Keratinocyte (primary cell): ENCODE results near the gene GIMAP8. TPM values are rescaled to one million over a fixed set of nuclear protein-coding genes. Genes with fewer than 3 reads are reported as not detected.

ENCODE experiments used
- DNase-seq: peaks from one replicate; pipeline ENCODE4 v3.0.0-alpha.2; 2011; ENCODE audit warnings: low read depth, missing footprints, low spot score
- FAIRE-seq: peaks from 2 replicates; lab custom pipeline; 2011; peaks lifted over from hg19 to GRCh38; lab: Jason Lieb, UNC
- H2AFZ ChIP-seq: 2 replicates; pipeline ENCODE4 v1.6.0; 2012; ENCODE audit warnings: low read length, control low read depth, inconsistent platforms; ENCODE audit not compliant: control insufficient read depth
- H3K27ac ChIP-seq: 2 replicates; pipeline ENCODE4 v1.5.1; 2011; ENCODE audit warnings: low read length; ENCODE audit not compliant: control insufficient read depth, insufficient read depth
- H3K27me3 ChIP-seq: 3 replicates; pipeline ENCODE4 v1.6.0; 2011; ENCODE audit warnings: low read length; ENCODE audit not compliant: control insufficient read depth, insufficient read depth; ENCODE audit errors: extremely low read depth
- H3K36me3 ChIP-seq, 2 experiments: 2 replicates in 1 of 2; 3 replicates in 1 of 2; pipeline ENCODE4 v1.5.1; 2011; ENCODE audit warnings: low read length in 2 of 2, mild to moderate bottlenecking in 1 of 2; ENCODE audit not compliant: control insufficient read depth in 2 of 2, insufficient read depth in 2 of 2; ENCODE audit errors: extremely low read depth in 1 of 2
- H3K4me1 ChIP-seq: 3 replicates; pipeline ENCODE4 v1.5.1; 2011; ENCODE audit warnings: low read length; ENCODE audit not compliant: control insufficient read depth, insufficient read depth; ENCODE audit errors: extremely low read depth
- H3K4me2 ChIP-seq: 3 replicates; pipeline ENCODE4 v1.6.0; 2011; ENCODE audit warnings: low read depth, low read length; ENCODE audit not compliant: control insufficient read depth, insufficient read depth; ENCODE audit errors: extremely low read depth
- H3K4me3 ChIP-seq, 3 experiments: fragments of 200-600 bp in 1 of 3; sonication (generic) in 1 of 3; 2 replicates in 2 of 3; 3 replicates in 1 of 3; pipeline ENCODE4 v1.5.1; 2011 to 2016; ENCODE audit warnings: low read length in 3 of 3, mild to moderate bottlenecking in 3 of 3, control low read depth in 2 of 3, inconsistent platforms in 1 of 3, low read depth in 1 of 3, mixed read lengths in 1 of 3, mixed run types in 1 of 3, moderate library complexity in 1 of 3; ENCODE audit not compliant: control insufficient read depth in 2 of 3, insufficient read depth in 2 of 3; ENCODE audit errors: extremely low read depth in 1 of 3
- H3K79me2 ChIP-seq: 2 replicates; pipeline ENCODE4 v1.6.0; 2012; ENCODE audit warnings: low read length; ENCODE audit not compliant: control insufficient read depth, insufficient read depth
- H3K9ac ChIP-seq: 3 replicates; pipeline ENCODE4 v1.6.0; 2011; ENCODE audit warnings: low read length; ENCODE audit not compliant: control insufficient read depth, insufficient read depth; ENCODE audit errors: extremely low read depth
- H3K9me1 ChIP-seq: 3 replicates; pipeline ENCODE4 v1.6.0; 2011; ENCODE audit warnings: low read length; ENCODE audit not compliant: control insufficient read depth, insufficient read depth; ENCODE audit errors: extremely low read depth
- H3K9me3 ChIP-seq: 2 replicates; pipeline ENCODE4 v1.5.1; 2012; ENCODE audit warnings: low read depth, low read length; ENCODE audit not compliant: control insufficient read depth
- H4K20me1 ChIP-seq: 3 replicates; pipeline ENCODE4 v1.6.0; 2011; ENCODE audit warnings: low read length; ENCODE audit not compliant: control insufficient read depth, insufficient read depth; ENCODE audit errors: extremely low read depth
- EZH2 ChIP-seq: IDR thresholded peaks from one replicate; pipeline ENCODE4 v1.6.1; 2012; ENCODE audit warnings: inconsistent platforms, mild to moderate bottlenecking, low read length, moderate library complexity
- dilution Hi-C: fragments of 300-500 bp; cut with MboI; formaldehyde crosslinking; loops from one replicate; pipeline ENCODE4 v1.7.0; 2020; ENCODE audit warnings: low sequenced_read_pairs; ENCODE audit not compliant: extremely low pct_ligation_motif_present
- polyA plus RNA-seq, 5 experiments: library from polyadenylated mRNA; depleted of rRNA in 3 of 5; stranded (reverse) in 3 of 5; stranded (forward) in 1 of 5; unstranded in 1 of 5; fragments of >200 nt; gene quantifications; 1 replicate in 1 of 5; 2 replicates in 3 of 5; 3 replicates in 1 of 5; pipeline versions ENCODE4 v1.2.1 to v1.2.3, GENCODE V29; 2011 to 2012; ENCODE audit warnings: missing spikeins in 2 of 5, low read depth in 1 of 5, low replicate concordance in 1 of 5
- TF ChIP-seq, protein P1 (sequence below), 3 experiments: IDR thresholded peaks in 1 of 3; conservative IDR thresholded peaks in 1 of 3; optimal IDR thresholded peaks in 1 of 3; 2 replicates in 2 of 3; 3 replicates in 1 of 3; pipeline versions ENCODE3 to v1.5.1; 2011; ENCODE audit warnings: low read length in 3 of 3, mild to moderate bottlenecking in 3 of 3, moderate library complexity in 2 of 3, control low read depth in 1 of 3, inconsistent platforms in 1 of 3; ENCODE audit not compliant: insufficient read depth in 2 of 3; ENCODE audit errors: extremely low read depth in 1 of 3

The GIMAP8 gene
- polyA plus RNA-seq, 1 donor (not counting 4 experiments of a cell fraction or from before 2014, with no cell fraction given) = 0.26 TPM

DNA sequence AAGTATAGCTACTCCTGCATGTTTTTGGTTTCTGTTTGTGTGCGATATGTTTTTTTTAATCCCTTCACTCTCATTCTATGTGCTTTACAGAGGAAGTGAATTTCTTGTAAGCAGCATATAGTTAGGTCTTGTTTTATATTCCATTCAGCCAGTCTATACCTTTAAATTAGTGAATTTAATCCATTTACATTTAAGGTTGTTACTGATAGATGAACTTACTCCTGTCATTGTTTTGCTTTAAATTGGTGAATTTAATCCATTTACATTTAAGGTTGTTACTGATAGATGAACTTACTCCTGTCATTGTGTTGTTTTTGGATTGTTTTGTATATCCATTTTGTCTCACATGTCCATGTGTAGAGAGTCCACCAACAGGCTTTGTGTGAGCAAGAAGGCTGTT lies 11.1 kb downstream of the GIMAP8 start:
- Histone ChIP-seq H2AFZ (no peak overlapping the region), H3K4me1 (peaks cover 11% of the 10 kb centered on the region), H3K9ac (no peak overlapping the region), H3K4me3 (no peak overlapping the region), H3K9me1 (no peaks in the 10 kb centered on the region), H3K79me2 (no peaks in the 10 kb centered on the region), H3K27ac (no peak overlapping the region), H3K4me2 (no peak overlapping the region), H3K9me3 (peaks cover under 1% of the 10 kb centered on the region), H3K27me3 (no peaks in the 10 kb centered on the region), H3K36me3 (no peaks in the 10 kb centered on the region), H4K20me1 (no peaks in the 10 kb centered on the region)
- DNase-seq (no peak), FAIRE-seq (no peak)
- dilution Hi-C loops = no loop called here
- TF ChIP-seq, protein P1, sequence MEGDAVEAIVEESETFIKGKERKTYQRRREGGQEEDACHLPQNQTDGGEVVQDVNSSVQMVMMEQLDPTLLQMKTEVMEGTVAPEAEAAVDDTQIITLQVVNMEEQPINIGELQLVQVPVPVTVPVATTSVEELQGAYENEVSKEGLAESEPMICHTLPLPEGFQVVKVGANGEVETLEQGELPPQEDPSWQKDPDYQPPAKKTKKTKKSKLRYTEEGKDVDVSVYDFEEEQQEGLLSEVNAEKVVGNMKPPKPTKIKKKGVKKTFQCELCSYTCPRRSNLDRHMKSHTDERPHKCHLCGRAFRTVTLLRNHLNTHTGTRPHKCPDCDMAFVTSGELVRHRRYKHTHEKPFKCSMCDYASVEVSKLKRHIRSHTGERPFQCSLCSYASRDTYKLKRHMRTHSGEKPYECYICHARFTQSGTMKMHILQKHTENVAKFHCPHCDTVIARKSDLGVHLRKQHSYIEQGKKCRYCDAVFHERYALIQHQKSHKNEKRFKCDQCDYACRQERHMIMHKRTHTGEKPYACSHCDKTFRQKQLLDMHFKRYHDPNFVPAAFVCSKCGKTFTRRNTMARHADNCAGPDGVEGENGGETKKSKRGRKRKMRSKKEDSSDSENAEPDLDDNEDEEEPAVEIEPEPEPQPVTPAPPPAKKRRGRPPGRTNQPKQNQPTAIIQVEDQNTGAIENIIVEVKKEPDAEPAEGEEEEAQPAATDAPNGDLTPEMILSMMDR (optimal IDR thresholded peaks at IDR 0.05 in 1 of 3, IDR thresholded peaks at IDR 0.05 in 1 of 3, conservative IDR thresholded peaks at IDR 0.05 in 1 of 3; ENCODE audit: extremely low read depth in 1 of 3, insufficient read depth in 2 of 3, low read length in 3 of 3) = no peak
- TF ChIP-seq EZH2 = no peak

DNA sequence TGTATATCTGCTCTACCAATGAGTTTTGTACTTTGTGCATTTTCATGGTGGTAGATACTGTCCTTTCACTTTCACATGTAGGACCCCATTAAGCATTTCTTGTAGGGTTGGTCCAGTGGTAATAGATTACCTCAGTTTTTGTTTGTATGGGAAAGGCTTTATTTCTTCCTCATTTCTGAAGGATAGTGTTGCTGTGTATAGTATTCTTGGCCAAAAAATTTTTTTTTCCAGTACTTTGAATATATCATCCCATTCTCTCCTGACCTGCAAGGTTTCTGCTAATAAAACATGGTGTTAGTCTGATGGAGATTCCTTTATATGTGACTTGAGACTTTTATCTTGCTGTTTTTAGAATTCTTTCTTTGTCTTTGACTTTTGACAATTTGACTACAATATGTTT lies 12.0 kb downstream of the GIMAP8 start:
- Histone ChIP-seq H3K4me2 (no peak overlapping the region), H3K36me3 (no peaks in the 10 kb centered on the region), H3K79me2 (no peaks in the 10 kb centered on the region), H3K9ac (no peak overlapping the region), H2AFZ (no peak overlapping the region), H4K20me1 (no peaks in the 10 kb centered on the region), H3K4me1 (peaks cover 15% of the 10 kb centered on the region), H3K27ac (no peak overlapping the region), H3K4me3 (no peak overlapping the region), H3K9me1 (no peaks in the 10 kb centered on the region), H3K9me3 (no peaks in the 10 kb centered on the region), H3K27me3 (no peaks in the 10 kb centered on the region)
- no peak for DNase-seq
- FAIRE-seq = no peak
- TF ChIP-seq, protein P1 (optimal IDR thresholded peaks at IDR 0.05 in 1 of 3, IDR thresholded peaks at IDR 0.05 in 1 of 3, conservative IDR thresholded peaks at IDR 0.05 in 1 of 3; ENCODE audit: extremely low read depth in 1 of 3, insufficient read depth in 2 of 3, low read length in 3 of 3) = no peak
- TF ChIP-seq EZH2 = no peak
- dilution Hi-C loops = no loop called here
